GM18507 (cell line): ENCODE data around the gene TIGD1.
"Not testable (repeated sequence)": the region's sequence is repeated elsewhere in the genome, so short reads cannot be mapped to it uniquely, and the experiment has no call there.

Experiments
- DNase-seq: peaks from one replicate; pipeline ENCODE4 v3.0.0; 2011; ENCODE audit warnings: low read depth; ENCODE audit not compliant: insufficient read length; ENCODE audit errors: extremely low spot score
- FAIRE-seq: peaks from 2 replicates; lab custom pipeline; 2011; peaks lifted over from hg19 to GRCh38; lab: Jason Lieb, UNC

TIGD1 gene

GRCh38 chr2:232573042-232573441 lies 22.7 kb upstream of the TIGD1 start:
- no peak for DNase-seq
- FAIRE-seq: no peak

- DNase-seq (no peak), FAIRE-seq (no peak)
Measured at GRCh38 chr2:232571026-232571474, 20.7 kb upstream of the TIGD1 start.

GRCh38 chr2:232570481-232570880 lies 20.1 kb upstream of the TIGD1 start:
- FAIRE-seq, DNase-seq: not testable (repeated sequence)

GRCh38 chr2:232569541-232569940 lies 19.2 kb upstream of the TIGD1 start:
- DNase-seq (no peak), FAIRE-seq (no peak)

GRCh38 chr2:232568161-232568560 lies 17.8 kb upstream of the TIGD1 start:
- no peak for DNase-seq
- no peak for FAIRE-seq

- no peak for DNase-seq
Measured at GRCh38 chr2:232567721-232568120, 17.4 kb upstream of the TIGD1 start.

GRCh38 chr2:232563580-232563979 lies 13.2 kb upstream of the TIGD1 start:
- no peak for DNase-seq
- FAIRE-seq: no peak

More at GRCh38 chr2:232567721-232568120, 17.4 kb upstream of the TIGD1 start:
- no peak for FAIRE-seq

GRCh38 chr2:232562515-232563151 lies 12.3 kb upstream of the TIGD1 start:
- no peak for FAIRE-seq
- DNase-seq: no peak

GRCh38 chr2:232556426-232556825 lies 6.1 kb upstream of the TIGD1 start:
- no peak for FAIRE-seq

GRCh38 chr2:232551776-232552175 lies 1.4 kb upstream of the TIGD1 start:
- no peak for FAIRE-seq
- no peak for DNase-seq

More at GRCh38 chr2:232556426-232556825, 6.1 kb upstream of the TIGD1 start:
- no peak for DNase-seq

GRCh38 chr2:232551250-232551638 lies 887 bp upstream of the TIGD1 start:
- no peak for DNase-seq
- FAIRE-seq: no peak

GRCh38 chr2:232549655-232550353 lies 553 bp downstream of the TIGD1 start:
- FAIRE-seq (no peak), DNase-seq (no peak)

GRCh38 chr2:232547991-232548390 lies 2.4 kb downstream of the TIGD1 start:
- DNase-seq (no peak), FAIRE-seq (no peak)

GRCh38 chr2:232545511-232546375 lies 4.6 kb downstream of the TIGD1 start:
- no peak for FAIRE-seq
- DNase-seq: no peak

- no peak for FAIRE-seq
- no peak for DNase-seq
Measured at GRCh38 chr2:232544674-232545073, 5.7 kb downstream of the TIGD1 start.

- DNase-seq: no peak
- no peak for FAIRE-seq
Measured at GRCh38 chr2:232543928-232544631, 6.3 kb downstream of the TIGD1 start.

- DNase-seq (no peak), FAIRE-seq (no peak)
Measured at GRCh38 chr2:232543491-232543890, 6.9 kb downstream of the TIGD1 start.

GRCh38 chr2:232542715-232543467 lies 7.5 kb downstream of the TIGD1 start:
- no peak for DNase-seq
- no peak for FAIRE-seq
